ENCODE data around the gene PDIK1L.

PDIK1L gene

DNA sequence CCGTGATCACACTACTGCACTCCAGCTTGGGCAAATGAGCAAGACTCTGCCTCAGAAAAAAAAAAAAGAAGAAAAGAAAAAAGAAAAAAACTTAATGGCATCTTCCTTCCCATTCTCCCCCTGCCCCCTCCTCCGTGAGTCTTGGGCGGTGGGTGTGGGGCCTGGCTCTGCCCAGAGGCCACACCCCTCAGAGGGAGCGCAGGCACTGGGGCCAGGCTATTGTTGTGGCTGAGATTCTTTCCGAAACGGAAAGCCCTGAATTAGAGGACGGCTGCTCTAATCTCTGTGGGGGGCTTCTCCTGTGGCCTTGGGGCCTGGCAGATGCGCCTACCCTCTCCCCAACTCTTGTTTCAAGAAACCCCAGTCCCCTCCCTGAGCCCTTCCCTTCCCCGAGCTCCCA, 43.1 kb downstream of the PDIK1L start:
- no peaks in the 10 kb centered on the region for H3K4me1 ChIP-seq (ENCODE audit: control insufficient read depth, insufficient read depth, low read length)
- TF ChIP-seq, protein P1, sequence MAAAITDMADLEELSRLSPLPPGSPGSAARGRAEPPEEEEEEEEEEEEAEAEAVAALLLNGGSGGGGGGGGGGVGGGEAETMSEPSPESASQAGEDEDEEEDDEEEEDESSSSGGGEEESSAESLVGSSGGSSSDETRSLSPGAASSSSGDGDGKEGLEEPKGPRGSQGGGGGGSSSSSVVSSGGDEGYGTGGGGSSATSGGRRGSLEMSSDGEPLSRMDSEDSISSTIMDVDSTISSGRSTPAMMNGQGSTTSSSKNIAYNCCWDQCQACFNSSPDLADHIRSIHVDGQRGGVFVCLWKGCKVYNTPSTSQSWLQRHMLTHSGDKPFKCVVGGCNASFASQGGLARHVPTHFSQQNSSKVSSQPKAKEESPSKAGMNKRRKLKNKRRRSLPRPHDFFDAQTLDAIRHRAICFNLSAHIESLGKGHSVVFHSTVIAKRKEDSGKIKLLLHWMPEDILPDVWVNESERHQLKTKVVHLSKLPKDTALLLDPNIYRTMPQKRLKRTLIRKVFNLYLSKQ (tag by site-specific recombination; IDR thresholded peaks at IDR 0.05; ENCODE audit: borderline replicate concordance): no peak
- TF ChIP-seq, protein P2, sequence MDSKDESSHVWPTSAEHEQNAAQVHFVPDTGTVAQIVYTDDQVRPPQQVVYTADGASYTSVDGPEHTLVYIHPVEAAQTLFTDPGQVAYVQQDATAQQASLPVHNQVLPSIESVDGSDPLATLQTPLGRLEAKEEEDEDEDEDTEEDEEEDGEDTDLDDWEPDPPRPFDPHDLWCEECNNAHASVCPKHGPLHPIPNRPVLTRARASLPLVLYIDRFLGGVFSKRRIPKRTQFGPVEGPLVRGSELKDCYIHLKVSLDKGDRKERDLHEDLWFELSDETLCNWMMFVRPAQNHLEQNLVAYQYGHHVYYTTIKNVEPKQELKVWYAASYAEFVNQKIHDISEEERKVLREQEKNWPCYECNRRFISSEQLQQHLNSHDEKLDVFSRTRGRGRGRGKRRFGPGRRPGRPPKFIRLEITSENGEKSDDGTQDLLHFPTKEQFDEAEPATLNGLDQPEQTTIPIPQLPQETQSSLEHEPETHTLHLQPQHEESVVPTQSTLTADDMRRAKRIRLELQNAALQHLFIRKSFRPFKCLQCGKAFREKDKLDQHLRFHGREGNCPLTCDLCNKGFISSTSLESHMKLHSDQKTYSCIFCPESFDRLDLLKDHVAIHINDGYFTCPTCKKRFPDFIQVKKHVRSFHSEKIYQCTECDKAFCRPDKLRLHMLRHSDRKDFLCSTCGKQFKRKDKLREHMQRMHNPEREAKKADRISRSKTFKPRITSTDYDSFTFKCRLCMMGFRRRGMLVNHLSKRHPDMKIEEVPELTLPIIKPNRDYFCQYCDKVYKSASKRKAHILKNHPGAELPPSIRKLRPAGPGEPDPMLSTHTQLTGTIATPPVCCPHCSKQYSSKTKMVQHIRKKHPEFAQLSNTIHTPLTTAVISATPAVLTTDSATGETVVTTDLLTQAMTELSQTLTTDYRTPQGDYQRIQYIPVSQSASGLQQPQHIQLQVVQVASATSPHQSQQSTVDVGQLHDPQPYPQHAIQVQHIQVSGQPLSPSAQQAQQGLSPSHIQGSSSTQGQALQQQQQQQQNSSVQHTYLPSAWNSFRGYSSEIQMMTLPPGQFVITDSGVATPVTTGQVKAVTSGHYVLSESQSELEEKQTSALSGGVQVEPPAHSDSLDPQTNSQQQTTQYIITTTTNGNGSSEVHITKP (tag by site-specific recombination; IDR thresholded peaks at IDR 0.05): no peak
- TF ChIP-seq ZNF223 (tag by site-specific recombination; IDR thresholded peaks at IDR 0.05) (peak; percentile 90), KLF1 (tag by site-specific recombination; IDR thresholded peaks at IDR 0.05) (peak; percentile 78)
- H3K27ac ChIP-seq (ENCODE audit: extremely low read depth, low read depth, low read length): no peak overlapping the region
- no peaks in the 10 kb centered on the region for H3K36me3 ChIP-seq (ENCODE audit: control insufficient read depth in 2 of 2, insufficient read depth in 1 of 2, low read length in 2 of 2)
- no peak overlapping the region for H3K4me3 ChIP-seq (ENCODE audit: low read depth, low read length)
- POLR2A ChIA-PET: no interaction called here
- H3K9me3 ChIP-seq (ENCODE audit: control insufficient read depth, insufficient read depth, low read depth, low read length): no peaks in the 10 kb centered on the region
- CTCF ChIA-PET: interaction anchor here (0.8 to 2.7 kb wide), 4 partner anchors 10 to 52 kb away, joined by 3 to 18 read pairs (median 6); no protein-coding TSS in a partner anchor

DNA sequence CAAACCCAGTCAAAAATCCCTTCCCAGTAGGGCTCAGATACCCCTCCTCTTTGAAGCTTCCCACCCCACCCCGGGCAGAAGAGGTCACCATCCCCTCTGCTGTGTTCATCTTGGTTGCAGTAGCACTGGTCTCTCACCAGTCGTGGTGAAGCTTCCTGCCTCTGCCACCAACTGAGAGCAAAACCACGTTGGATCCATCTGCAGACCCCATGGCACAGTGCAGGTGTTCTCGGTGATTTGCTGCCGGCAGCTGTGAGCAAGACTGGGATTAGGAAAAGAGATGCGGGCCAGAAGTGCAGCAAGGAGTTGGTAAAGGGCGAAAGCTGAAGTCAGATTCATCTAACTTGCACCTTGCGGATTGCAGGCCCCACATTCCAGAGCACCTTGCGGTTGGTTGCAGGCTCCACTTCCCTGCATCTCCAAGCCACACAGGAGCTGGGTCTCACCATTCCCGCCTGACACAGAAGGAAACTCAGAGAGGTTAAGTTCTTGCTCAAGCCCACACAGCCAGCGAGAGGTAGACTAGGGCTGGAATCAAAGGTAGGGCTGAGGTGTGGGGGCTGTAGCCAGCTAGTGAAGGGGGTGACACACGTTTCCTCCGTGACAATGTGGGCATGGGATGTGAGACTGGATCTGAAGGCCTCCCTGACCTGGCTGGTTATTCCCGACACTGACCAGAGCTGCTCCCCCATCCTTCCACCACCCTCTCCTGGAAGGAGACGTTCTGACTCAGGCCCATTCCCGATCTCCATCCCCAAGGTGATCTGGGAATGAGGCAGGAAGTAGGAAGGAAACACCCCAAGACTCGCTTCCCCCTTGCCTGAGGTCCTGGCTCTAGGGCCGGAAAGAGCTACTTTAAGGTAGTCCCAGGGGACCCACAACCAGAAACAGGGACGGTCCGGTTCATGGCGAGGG, 44.0 kb downstream of the PDIK1L start:
- Histone ChIP-seq H3K4me3 (ENCODE audit: low read depth, low read length) (no peak overlapping the region), H3K36me3 (ENCODE audit: control insufficient read depth in 2 of 2, insufficient read depth in 1 of 2, low read length in 2 of 2) (no peaks in the 10 kb centered on the region), H3K27ac (ENCODE audit: extremely low read depth, low read depth, low read length) (no peak overlapping the region), H3K4me1 (ENCODE audit: control insufficient read depth, insufficient read depth, low read length) (no peaks in the 10 kb centered on the region), H3K9me3 (ENCODE audit: control insufficient read depth, insufficient read depth, low read depth, low read length) (no peaks in the 10 kb centered on the region)
- ChIA-PET POLR2A (interaction anchor here (0.7 kb wide), 1 partner anchor 76 kb away, joined by 4 read pairs; no protein-coding TSS in a partner anchor), CTCF (interaction anchor here (0.6 to 2.7 kb wide), 6 partner anchors 11 to 219 kb away, joined by 3 to 18 read pairs (median 3); partner anchors contain the start of gene ZNF593)
- TF ChIP-seq, protein P3, sequence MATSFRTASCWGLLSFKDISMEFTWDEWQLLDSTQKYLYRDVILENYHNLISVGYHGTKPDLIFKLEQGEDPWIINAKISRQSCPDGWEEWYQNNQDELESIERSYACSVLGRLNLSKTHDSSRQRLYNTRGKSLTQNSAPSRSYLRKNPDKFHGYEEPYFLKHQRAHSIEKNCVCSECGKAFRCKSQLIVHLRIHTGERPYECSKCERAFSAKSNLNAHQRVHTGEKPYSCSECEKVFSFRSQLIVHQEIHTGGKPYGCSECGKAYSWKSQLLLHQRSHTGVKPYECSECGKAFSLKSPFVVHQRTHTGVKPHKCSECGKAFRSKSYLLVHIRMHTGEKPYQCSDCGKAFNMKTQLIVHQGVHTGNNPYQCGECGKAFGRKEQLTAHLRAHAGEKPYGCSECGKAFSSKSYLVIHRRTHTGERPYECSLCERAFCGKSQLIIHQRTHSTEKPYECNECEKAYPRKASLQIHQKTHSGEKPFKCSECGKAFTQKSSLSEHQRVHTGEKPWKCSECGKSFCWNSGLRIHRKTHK (tag by site-specific recombination; IDR thresholded peaks at IDR 0.05): no peak
- TF ChIP-seq IKZF3 (tag by site-specific recombination; IDR thresholded peaks at IDR 0.05): 0 out of 2 replicates have a peak, but pooled peaks have one; percentile 10
- 0 out of 2 replicates have a peak, but pooled peaks have one; percentile 49 for TF ChIP-seq ZNF768 (tag by site-specific recombination; IDR thresholded peaks at IDR 0.05)
- TF ChIP-seq, protein P4, sequence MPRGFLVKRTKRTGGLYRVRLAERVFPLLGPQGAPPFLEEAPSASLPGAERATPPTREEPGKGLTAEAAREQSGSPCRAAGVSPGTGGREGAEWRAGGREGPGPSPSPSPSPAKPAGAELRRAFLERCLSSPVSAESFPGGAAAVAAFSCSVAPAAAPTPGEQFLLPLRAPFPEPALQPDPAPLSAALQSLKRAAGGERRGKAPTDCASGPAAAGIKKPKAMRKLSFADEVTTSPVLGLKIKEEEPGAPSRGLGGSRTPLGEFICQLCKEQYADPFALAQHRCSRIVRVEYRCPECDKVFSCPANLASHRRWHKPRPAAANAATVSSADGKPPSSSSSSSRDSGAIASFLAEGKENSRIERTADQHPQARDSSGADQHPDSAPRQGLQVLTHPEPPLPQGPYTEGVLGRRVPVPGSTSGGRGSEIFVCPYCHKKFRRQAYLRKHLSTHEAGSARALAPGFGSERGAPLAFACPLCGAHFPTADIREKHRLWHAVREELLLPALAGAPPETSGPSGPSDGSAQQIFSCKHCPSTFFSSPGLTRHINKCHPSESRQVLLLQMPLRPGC (tag by site-specific recombination; IDR thresholded peaks at IDR 0.05): no peak
- TF ChIP-seq ZNF354C (tag by site-specific recombination; IDR thresholded peaks at IDR 0.05; ENCODE audit: borderline replicate concordance, low read depth): no peak

Measured in HEK293 (cell line).